ENCODE measurements around the gene NACC2. TPM values are rescaled to one million over a fixed set of nuclear protein-coding genes. Genes with fewer than 3 reads are reported as not detected.

The NACC2 gene
- total and polyA plus RNA-seq, 2 experiments from 2014 or later = 3.8 to 20.8 TPM

DNA sequence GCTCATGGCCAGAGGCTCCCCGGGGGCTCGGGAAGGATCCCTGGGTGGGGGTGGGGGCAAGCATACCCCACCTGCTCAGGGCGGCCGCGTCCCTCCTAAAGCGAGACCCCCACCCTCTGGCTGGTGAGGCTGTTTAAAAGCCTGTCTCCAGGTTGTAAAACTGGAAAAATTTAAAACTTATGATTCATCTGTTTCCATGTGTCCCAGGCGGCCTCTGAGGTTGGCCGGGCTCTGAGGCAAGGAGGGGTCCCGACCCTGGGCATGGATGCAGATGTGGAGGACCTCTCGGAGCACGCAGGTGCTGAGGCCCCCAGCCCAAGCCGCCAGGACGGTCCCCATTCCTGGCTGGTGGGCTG, 47.7 kb upstream of the NACC2 start (continued):
- no peak for TF ChIP-seq ETS1 (IDR thresholded peaks at IDR 0.05)
- TF ChIP-seq ZNF331 (CRISPR knock-in tag; IDR thresholded peaks at IDR 0.05; ENCODE audit: low read depth) = no peak
- no peak for TF ChIP-seq STAT1 (IDR thresholded peaks at IDR 0.05; ENCODE audit: unreplicated experiment)
- no peak for TF ChIP-seq EZH2phosphoT487 (IDR thresholded peaks at IDR 0.05; ENCODE audit: unreplicated experiment)

- Histone ChIP-seq H3K4me2 (peak overlapping the region; percentile 72), H3K36me3 (ENCODE audit: insufficient read depth) (no peaks in the 10 kb centered on the region), H3K79me2 (replicated peaks; ENCODE audit: insufficient read depth) (no peaks in the 10 kb centered on the region), H3K9me2 (ENCODE audit: insufficient read depth) (no peaks in the 10 kb centered on the region), H4K20me1 (replicated peaks; ENCODE audit: insufficient read depth) (no peaks in the 10 kb centered on the region), H3K4me1 (ENCODE audit: insufficient read depth) (peaks cover 15% of the 10 kb centered on the region), H2AFZ (peak overlapping the region; percentile 76), H3K4me3 (0 out of 2 replicates have a peak overlapping the region, but pooled peaks have one; percentile 18), H3K27ac (ENCODE audit: low read depth) (no peak overlapping the region), H3F3A (replicated peaks; ENCODE audit: low read depth) (no peaks in the 10 kb centered on the region), H3K27me3 (ENCODE audit: insufficient read depth) (no peaks in the 10 kb centered on the region)
- H3K27me3 Mint-ChIP-seq (ENCODE audit: insufficient read depth, low read depth, poor library complexity) = peaks cover 6% of the 10 kb centered on the region
- H3K4me3 Mint-ChIP-seq = no peak overlapping the region; the same call in 2 of the 3 replicates
- DNase-seq (ENCODE audit: low spot score) (peak; percentile 61), ATAC-seq (peak; percentile 59)
- H3K4me1 Mint-ChIP-seq = peaks cover 12% of the 10 kb centered on the region
- H3K9me3 Mint-ChIP-seq = no peaks in the 10 kb centered on the region; the same call in 2 of the 3 replicates
- no peaks in the 10 kb centered on the region for H3K36me3 Mint-ChIP-seq (ENCODE audit: low read depth)
- TF ChIP-seq ZNF331 (CRISPR knock-in tag; IDR thresholded peaks at IDR 0.05; ENCODE audit: low read depth) (no peak), STAT1 (IDR thresholded peaks at IDR 0.05; ENCODE audit: unreplicated experiment) (no peak), NANOG (IDR thresholded peaks at IDR 0.05; ENCODE audit: borderline replicate concordance) (no peak), ETS1 (IDR thresholded peaks at IDR 0.05) (no peak), ZNF114 (CRISPR knock-in tag; IDR thresholded peaks at IDR 0.05) (no peak), JUNB (IDR thresholded peaks at IDR 0.05; ENCODE audit: unreplicated experiment) (no peak), EZH2 (IDR thresholded peaks at IDR 0.05; ENCODE audit: low read depth, unreplicated experiment) (no peak), EZH2phosphoT487 (IDR thresholded peaks at IDR 0.05; ENCODE audit: unreplicated experiment) (no peak), CREB1 (CRISPR knock-in tag; IDR thresholded peaks at IDR 0.05; ENCODE audit: low read depth) (no peak), POLR2AphosphoS5 (IDR thresholded peaks at IDR 0.05; ENCODE audit: low read depth) (no peak)
- TF ChIP-seq, protein P1, sequence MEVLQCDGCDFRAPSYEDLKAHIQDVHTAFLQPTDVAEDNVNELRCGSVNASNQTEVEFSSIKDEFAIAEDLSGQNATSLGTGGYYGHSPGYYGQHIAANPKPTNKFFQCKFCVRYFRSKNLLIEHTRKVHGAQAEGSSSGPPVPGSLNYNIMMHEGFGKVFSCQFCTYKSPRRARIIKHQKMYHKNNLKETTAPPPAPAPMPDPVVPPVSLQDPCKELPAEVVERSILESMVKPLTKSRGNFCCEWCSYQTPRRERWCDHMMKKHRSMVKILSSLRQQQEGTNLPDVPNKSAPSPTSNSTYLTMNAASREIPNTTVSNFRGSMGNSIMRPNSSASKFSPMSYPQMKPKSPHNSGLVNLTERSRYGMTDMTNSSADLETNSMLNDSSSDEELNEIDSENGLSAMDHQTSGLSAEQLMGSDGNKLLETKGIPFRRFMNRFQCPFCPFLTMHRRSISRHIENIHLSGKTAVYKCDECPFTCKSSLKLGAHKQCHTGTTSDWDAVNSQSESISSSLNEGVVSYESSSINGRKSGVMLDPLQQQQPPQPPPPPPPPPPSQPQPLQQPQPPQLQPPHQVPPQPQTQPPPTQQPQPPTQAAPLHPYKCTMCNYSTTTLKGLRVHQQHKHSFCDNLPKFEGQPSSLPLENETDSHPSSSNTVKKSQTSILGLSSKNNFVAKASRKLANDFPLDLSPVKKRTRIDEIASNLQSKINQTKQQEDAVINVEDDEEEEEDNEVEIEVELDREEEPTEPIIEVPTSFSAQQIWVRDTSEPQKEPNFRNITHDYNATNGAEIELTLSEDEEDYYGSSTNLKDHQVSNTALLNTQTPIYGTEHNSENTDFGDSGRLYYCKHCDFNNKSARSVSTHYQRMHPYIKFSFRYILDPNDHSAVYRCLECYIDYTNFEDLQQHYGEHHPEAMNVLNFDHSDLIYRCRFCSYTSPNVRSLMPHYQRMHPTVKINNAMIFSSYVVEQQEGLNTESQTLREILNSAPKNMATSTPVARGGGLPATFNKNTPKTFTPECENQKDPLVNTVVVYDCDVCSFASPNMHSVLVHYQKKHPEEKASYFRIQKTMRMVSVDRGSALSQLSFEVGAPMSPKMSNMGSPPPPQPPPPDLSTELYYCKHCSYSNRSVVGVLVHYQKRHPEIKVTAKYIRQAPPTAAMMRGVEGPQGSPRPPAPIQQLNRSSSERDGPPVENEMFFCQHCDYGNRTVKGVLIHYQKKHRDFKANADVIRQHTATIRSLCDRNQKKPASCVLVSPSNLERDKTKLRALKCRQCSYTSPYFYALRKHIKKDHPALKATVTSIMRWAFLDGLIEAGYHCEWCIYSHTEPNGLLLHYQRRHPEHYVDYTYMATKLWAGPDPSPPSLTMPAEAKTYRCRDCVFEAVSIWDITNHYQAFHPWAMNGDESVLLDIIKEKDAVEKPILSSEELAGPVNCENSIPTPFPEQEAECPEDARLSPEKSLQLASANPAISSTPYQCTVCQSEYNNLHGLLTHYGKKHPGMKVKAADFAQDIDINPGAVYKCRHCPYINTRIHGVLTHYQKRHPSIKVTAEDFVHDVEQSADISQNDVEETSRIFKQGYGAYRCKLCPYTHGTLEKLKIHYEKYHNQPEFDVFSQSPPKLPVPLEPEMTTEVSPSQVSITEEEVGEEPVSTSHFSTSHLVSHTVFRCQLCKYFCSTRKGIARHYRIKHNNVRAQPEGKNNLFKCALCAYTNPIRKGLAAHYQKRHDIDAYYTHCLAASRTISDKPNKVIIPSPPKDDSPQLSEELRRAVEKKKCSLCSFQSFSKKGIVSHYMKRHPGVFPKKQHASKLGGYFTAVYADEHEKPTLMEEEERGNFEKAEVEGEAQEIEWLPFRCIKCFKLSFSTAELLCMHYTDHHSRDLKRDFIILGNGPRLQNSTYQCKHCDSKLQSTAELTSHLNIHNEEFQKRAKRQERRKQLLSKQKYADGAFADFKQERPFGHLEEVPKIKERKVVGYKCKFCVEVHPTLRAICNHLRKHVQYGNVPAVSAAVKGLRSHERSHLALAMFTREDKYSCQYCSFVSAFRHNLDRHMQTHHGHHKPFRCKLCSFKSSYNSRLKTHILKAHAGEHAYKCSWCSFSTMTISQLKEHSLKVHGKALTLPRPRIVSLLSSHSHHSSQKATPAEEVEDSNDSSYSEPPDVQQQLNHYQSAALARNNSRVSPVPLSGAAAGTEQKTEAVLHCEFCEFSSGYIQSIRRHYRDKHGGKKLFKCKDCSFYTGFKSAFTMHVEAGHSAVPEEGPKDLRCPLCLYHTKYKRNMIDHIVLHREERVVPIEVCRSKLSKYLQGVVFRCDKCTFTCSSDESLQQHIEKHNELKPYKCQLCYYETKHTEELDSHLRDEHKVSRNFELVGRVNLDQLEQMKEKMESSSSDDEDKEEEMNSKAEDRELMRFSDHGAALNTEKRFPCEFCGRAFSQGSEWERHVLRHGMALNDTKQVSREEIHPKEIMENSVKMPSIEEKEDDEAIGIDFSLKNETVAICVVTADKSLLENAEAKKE (CRISPR knock-in tag; IDR thresholded peaks at IDR 0.05) = no peak
- no peak overlapping the region for H3K27ac Mint-ChIP-seq
Observed at GRCh38 chr9:136142414-136142796, 47.3 kb upstream of the NACC2 start.
